GM18867 (cell line): ENCODE data around the gene TSPAN32.
"Not testable (repeated sequence)": the region's sequence is repeated elsewhere in the genome, so short reads cannot be mapped to it uniquely, and the experiment has no call there.

ENCODE experiments used
- ATAC-seq: cut with Tn5 transposase; IDR thresholded peaks from one replicate; pipeline ENCODE4 v1.9.1; 2021; ENCODE audit warnings: mild to moderate bottlenecking, moderate library complexity; ENCODE audit not compliant: unreplicated experiment

Gene TSPAN32

DNA sequence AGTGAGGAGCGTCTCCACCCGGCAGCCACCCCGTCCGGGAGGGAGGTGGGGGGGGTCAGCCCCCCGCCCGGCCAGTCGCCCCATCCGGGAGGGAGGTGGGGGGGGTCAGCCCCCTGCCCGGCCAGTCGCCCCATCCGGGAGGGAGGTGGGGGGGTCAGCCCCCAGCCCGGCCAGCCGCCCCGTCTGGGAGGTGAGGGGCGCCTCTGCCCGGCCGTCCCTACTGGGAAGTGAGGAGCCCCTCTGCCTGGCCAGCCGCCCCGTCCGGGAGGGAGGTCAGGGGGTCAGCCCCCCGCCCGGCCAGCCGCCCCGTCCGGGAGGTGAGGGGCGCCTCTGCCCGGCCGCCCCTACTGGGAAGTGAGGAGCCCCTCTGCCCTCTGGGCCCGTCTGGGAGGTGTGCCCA lies 30.8 kb downstream of the TSPAN32 start:
- ATAC-seq: not testable (repeated sequence)

GRCh38 chr11:2333486-2334205 lies 31.8 kb downstream of the TSPAN32 start:
- ATAC-seq: not testable (repeated sequence)

- ATAC-seq: not testable (repeated sequence)
These were observed 33.5 kb downstream of the TSPAN32 start for GRCh38 chr11:2335286-2335685.

GRCh38 chr11:2338760-2339159 lies 36.9 kb downstream of the TSPAN32 start:
- not testable (repeated sequence) for ATAC-seq

- ATAC-seq: no peak
These were observed 40.7 kb downstream of the TSPAN32 start for GRCh38 chr11:2342557-2342956.

GRCh38 chr11:2342981-2343380 lies 41.2 kb downstream of the TSPAN32 start:
- no peak for ATAC-seq

DNA sequence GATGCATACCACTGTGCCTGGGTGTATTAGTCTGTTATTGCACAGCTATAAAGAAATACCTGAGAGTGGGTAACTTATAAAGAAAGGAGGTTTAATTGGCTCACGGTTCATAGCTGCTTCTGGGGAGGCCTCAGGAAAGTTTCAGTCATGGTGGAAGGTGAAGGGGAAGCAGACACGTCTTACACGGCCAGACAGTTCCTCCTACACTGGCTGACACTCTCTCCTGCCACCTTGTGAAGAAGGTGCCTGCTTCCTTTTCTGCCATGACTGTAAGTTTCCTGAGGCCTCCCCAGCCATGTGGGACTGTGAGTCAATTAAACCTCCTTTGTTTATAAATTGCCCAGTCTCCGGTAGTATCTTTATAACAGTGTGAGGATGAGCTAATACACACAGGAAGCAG lies 41.7 kb downstream of the TSPAN32 start:
- ATAC-seq: no peak

GRCh38 chr11:2345050-2345449 lies 43.2 kb downstream of the TSPAN32 start:
- no peak for ATAC-seq

DNA sequence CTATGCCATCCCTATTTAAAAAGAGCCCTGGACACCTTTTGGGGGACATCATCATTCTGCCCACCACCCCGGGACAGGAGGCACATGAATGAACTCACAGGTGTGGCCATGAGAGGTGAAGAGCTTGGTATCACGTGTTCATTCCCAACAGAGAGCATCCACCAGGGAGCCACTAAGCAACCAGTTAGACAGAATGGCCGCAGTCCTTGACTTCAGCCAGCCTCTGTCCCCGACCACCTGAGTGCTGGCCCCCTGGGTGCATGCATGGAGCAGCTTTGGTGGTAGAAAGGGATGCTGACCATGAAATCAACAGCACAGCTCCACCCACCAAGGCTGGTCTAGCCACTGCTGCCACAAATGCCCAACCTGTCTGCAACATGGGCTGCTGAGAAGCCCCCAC lies 44.2 kb downstream of the TSPAN32 start:
- no peak for ATAC-seq

- no peak for ATAC-seq
These were observed 44.9 kb downstream of the TSPAN32 start for GRCh38 chr11:2346586-2347307.

DNA sequence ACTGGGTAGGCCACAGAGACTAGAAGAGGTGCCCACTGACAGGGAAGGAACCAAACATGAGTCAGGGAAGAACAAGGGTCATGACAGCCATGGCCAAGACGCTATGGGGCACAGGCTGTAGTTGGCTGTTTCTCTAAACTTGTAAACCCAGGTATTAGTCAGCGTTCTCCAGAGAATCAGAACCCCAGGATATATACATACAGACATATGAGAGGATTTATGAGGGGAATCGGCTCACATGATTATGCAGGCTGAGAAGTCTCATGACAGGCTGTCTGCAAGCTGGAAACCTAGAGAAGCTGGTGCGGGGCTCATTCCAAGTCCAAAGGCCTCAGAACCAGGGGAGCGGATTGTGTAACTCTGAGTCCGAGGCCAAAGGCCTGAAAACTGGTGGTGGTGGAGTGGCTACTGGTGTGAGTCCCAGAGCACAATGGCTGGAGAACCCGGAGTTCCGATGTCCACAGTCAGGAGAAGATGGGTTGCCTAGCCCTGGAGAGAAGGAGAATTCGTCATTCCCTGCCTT lies 45.6 kb downstream of the TSPAN32 start:
- ATAC-seq: no peak

- no peak for ATAC-seq
These were observed 47.2 kb downstream of the TSPAN32 start for GRCh38 chr11:2348986-2349385.

GRCh38 chr11:2351701-2352100 lies 49.9 kb downstream of the TSPAN32 start:
- no peak for ATAC-seq

DNA sequence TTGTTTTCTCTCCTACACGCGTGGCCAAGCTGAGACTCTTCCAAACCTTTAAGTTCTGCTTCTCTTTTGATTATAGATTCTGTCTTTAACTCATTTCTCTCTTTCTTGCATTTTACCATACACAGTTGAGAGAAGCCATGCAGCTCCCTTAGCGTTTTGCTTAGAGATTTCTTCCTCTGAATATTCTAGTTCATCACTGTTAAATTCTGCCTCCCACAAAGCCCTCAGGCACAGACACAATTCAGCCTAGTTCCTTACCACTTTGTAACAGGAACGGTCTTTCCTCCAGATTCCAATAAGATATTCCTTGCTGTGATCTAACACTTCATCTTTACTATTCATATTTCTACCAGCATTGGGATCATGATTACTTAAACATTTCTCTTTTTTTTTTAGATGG lies 50.6 kb downstream of the TSPAN32 start:
- no peak for ATAC-seq

DNA sequence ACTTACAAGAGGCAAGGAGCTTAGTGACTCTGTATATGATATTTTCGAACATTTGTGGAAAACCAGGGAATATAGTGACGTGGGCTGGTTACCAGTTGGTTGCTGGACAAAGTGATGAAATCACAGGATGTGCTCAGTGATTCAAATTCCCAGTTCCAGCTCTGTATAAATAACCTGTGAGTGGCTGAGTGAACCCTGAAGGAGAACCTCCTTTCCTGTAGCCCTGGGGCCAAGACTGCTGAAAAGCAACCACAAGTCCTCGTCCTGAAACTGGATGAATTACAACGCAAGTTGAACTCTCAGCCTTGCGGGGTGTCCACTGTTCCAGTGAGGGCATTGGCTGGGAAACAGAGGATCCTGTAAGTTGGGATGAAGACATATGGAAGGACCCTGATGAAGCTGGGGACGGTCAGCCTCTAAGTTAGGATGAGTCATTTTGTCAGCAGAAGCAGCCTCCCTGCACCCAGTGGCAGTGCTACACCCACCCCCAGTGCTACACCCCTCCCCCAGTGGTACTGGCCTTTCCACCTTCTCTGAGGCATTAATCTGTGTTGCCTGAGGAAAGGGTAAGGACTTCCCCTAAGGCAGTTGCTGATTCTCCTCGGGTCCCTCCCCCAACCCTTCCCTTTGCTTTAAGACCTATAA lies 53.3 kb downstream of the TSPAN32 start:
- ATAC-seq: no peak

- ATAC-seq: no peak
These were observed 55.4 kb downstream of the TSPAN32 start for GRCh38 chr11:2357246-2357645.

DNA sequence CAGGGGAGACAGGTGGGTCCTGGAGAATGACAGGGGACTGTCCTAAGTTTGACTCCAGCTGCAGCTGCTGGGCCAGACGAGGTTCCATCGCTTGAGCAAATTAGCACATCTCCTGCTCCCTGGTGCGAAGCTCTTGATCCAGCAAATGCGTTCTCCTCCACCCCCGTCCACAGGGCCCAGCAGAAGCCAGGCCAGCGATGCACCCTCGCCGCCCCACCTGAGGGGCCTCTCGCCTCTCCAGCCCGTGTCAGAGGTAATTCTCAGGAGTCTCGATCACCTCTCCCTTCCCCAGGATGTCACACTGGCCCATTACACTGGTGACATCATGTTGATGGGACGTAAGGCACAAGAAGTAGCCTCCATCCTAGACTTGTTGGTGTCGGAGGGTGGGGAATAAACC lies 55.8 kb downstream of the TSPAN32 start:
- not testable (repeated sequence) for ATAC-seq

DNA sequence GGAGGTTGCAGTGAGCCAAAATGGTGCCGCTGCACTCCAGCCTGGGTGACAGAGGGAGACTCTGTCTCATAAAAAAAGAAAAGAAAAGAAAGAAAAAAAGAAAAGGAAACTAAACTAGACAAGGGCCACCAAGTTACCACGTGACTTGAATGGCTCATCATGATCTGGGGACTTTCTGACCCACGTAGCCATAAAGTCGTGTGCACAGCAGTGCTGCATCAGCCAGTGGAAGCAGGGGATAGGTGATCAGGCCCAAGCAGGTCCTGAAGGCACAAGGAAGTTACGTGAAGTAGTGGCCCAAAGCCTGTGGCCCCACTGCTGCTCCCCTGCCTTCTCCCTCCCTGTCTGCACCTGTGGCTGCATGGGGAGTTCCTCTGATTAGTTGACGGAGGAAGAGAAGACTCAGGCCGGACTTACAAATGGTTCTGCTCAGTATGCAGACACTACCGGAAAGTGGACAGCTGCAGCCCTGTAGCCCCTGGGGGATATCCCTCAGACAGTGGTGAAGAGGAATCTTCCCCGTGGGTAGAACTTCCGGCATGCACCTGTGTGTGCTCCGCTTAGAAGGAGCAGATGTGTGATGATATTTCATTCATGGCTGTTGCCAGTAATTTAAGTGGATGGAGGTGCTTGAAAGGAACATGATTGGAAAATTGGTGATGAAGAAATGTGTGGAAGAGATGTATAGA lies 57.1 kb downstream of the TSPAN32 start:
- ATAC-seq: no peak

- no peak for ATAC-seq
These were observed 57.7 kb downstream of the TSPAN32 start for GRCh38 chr11:2359557-2359956.

DNA sequence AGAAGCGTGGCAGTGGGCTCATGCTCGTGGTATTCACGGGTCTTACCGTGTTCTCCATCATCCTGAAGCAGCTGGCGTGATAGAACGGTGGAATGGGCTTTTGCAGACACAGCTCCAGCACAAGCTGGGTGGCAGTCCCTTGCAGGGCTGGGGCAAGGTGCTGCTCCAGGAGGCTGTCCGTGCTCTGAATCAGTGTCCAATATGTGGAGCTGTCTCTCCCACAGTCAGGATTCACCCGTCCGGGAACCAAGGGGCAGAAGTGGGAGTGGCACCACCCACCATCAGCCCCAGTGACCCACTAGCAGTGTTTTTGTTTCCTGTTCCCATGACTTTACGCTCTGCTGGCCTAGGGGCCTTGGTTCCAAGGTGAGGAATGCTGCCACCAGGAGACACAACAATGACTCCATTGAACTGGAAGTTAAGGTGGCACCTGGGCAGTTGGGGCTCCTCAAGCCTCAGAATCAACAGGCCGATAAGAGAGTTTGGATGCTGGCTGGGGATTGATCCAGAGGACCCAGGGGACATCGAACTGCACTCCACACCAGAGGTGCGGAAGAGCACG lies 58.3 kb downstream of the TSPAN32 start:
- ATAC-seq: no peak

DNA sequence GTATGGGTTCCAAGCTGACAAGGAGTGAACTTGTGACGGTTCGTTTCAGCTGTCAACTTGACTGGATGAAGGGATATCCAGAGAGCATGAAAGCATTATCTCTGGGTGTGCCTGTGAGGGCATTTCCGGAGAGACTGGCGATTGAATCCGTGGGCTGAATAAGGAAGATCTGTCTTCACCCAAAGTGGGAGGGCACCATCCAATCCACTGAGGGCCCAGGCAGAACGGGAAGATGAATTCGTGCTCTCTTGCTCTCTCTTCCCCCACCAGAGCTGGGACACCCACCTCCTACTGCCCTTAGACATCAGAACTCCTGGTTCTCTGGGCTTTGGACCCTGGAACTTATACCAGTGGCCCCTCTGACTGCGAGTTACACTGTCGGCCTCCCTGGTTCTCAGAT lies 59.8 kb downstream of the TSPAN32 start:
- ATAC-seq: no peak
